HG02840 (cell line): ENCODE data around the gene SLC26A11.

Experiments used
- ATAC-seq: cut with Tn5 transposase; IDR thresholded peaks from one replicate; pipeline ENCODE4 v1.9.1; 2021; ENCODE audit warnings: mild to moderate bottlenecking, moderate library complexity, moderate number of reproducible peaks; ENCODE audit not compliant: unreplicated experiment, low FRiP score

The SLC26A11 gene

GRCh38 chr17:80259457-80260068 is 39.3 kb downstream of the SLC26A11 start:
- no peak for ATAC-seq

GRCh38 chr17:80260069-80260535 is 39.9 kb downstream of the SLC26A11 start:
- ATAC-seq = peak; percentile 28

GRCh38 chr17:80260791-80261158 is 40.5 kb downstream of the SLC26A11 start, which contains the start of gene RNF213:
RNF213 (plus strand) TSS chr17:80260852; CDS start chr17:80263682, 2,830 bp downstream.
- no peak for ATAC-seq

- no peak for ATAC-seq
These were observed 41.1 kb downstream of the SLC26A11 start for GRCh38 chr17:80261159-80261894.

GRCh38 chr17:80261895-80262279 is 41.7 kb downstream of the SLC26A11 start:
- ATAC-seq = no peak

GRCh38 chr17:80262291-80262690 is 42.1 kb downstream of the SLC26A11 start:
- no peak for ATAC-seq

- no peak for ATAC-seq
These were observed 42.6 kb downstream of the SLC26A11 start for GRCh38 chr17:80262775-80263244.

- ATAC-seq = peak; percentile 40
These were observed 43.3 kb downstream of the SLC26A11 start for GRCh38 chr17:80263253-80264204.

- ATAC-seq = no peak
These were observed 44.2 kb downstream of the SLC26A11 start for GRCh38 chr17:80264205-80265075.

- ATAC-seq = no peak
These were observed 45.2 kb downstream of the SLC26A11 start for GRCh38 chr17:80265205-80266068.

- no peak for ATAC-seq
These were observed 47.2 kb downstream of the SLC26A11 start for GRCh38 chr17:80267391-80267790.

GRCh38 chr17:80268427-80268826 is 48.2 kb downstream of the SLC26A11 start:
- ATAC-seq = no peak

- no peak for ATAC-seq
These were observed 49.2 kb downstream of the SLC26A11 start for GRCh38 chr17:80269405-80269807.

- no peak for ATAC-seq
These were observed 49.9 kb downstream of the SLC26A11 start for GRCh38 chr17:80270104-80270503.

- no peak for ATAC-seq
These were observed 50.6 kb downstream of the SLC26A11 start for GRCh38 chr17:80270836-80271235.

- ATAC-seq = no peak
These were observed 52.1 kb downstream of the SLC26A11 start for GRCh38 chr17:80272366-80272765.

GRCh38 chr17:80274331-80274730 is 54.1 kb downstream of the SLC26A11 start:
- no peak for ATAC-seq

- no peak for ATAC-seq
These were observed 54.7 kb downstream of the SLC26A11 start for GRCh38 chr17:80274871-80275449.
